Measurements from ENCODE around the gene ITPK1. TPM values are rescaled to one million over a fixed set of nuclear protein-coding genes. Genes with fewer than 3 reads are reported as not detected.

Gene ITPK1
- total and polyA plus RNA-seq, 2 donors (not counting 3 experiments of a cell fraction or from before 2014, with no cell fraction given): 39.6 to 51.8 TPM

DNA sequence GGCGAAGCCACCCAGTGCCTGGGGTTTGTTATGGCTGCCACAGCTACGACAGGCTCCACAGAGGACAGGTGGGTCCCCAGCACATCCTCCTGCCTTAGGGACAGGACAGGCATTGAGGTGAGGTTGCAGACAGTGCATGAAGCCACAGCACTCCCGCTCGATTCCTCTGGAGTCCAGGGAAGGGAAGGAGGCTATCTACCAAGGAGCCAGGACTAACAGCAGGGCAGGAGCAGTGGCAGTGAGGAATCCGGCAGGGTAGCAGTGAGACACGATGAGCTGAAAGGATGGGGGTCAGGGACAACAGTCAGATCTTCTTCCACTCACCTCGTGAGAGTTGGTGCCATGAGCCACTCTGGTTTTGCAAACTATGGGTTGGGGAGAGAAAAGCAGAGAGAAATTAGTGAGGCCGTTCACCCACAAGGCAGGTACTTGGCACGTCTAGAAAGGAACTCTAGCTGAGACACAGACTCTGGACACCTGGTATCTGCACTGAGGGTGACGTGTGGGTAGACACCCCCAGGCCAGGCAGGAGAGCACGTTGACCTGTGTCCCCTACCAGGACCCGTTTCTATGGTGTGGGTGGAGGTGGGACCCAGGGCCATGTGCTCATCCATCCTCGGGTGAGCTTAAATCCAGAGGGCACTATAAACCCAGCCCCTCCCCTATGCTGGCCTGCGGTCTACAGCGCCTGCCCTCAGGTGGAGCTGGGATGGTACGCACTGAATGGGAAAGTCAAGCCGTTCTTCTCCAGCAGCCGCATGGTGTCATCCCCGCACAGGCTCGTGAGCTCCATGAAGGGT lies 153.5 kb downstream of the ITPK1 start:
- Histone ChIP-seq H3K4me1 (ENCODE audit: control insufficient read depth, extremely low read depth, insufficient read depth, low read length) (peaks cover 8% of the 10 kb centered on the region), H3K27ac (ENCODE audit: insufficient read depth, low read depth, low read length) (no peak overlapping the region), H3K36me3 (ENCODE audit: control insufficient read depth in 2 of 2, extremely low read depth in 1 of 2, insufficient read depth in 2 of 2, low read length in 2 of 2) (peaks cover 0 to 2% of the 10 kb centered on the region in 2 experiments), H3K9me1 (replicated peaks; ENCODE audit: control insufficient read depth, extremely low read depth, insufficient read depth, low read length) (no peaks in the 10 kb centered on the region), H3K4me2 (ENCODE audit: insufficient read depth, low read length) (no peak overlapping the region), H3K9ac (replicated peaks; ENCODE audit: extremely low read depth, insufficient read depth, low read length) (no peak overlapping the region), H3K9me3 (replicated peaks; ENCODE audit: control insufficient read depth, insufficient read depth, low read length) (no peaks in the 10 kb centered on the region), H3K4me3 (replicated peaks in 1 of 3; ENCODE audit: insufficient read depth in 1 of 3, low read depth in 1 of 3, low read length in 3 of 3) (no peak overlapping the region), H2AFZ (ENCODE audit: low read depth, low read length) (no peak overlapping the region), H3K27me3 (ENCODE audit: control insufficient read depth in 2 of 2, insufficient read depth in 2 of 2, low read length in 2 of 2) (no peaks in the 10 kb centered on the region), H3K79me2 (ENCODE audit: control insufficient read depth, insufficient read depth, low read length) (no peaks in the 10 kb centered on the region), H4K20me1 (replicated peaks; ENCODE audit: control insufficient read depth, extremely low read depth, insufficient read depth, low read length) (no peaks in the 10 kb centered on the region)
- FAIRE-seq (no peak), DNase-seq (ENCODE audit: low read depth, low spot score) (no peak)
- POLR2A ChIA-PET: no interaction called here
- intact Hi-C loops (cut with micrococcal nuclease) (no loop called here), dilution Hi-C loops (cut with MboI; ENCODE audit: extremely low pct_ligation_motif_present, low sequenced_read_pairs) (loop anchor here (25.0 kb wide), 1 partner anchor 175 kb away; no protein-coding TSS in a partner anchor)
- CTCF ChIA-PET: interaction anchor here (1.0 to 1.8 kb wide), 5 partner anchors 10 to 170 kb away, joined by 3 to 8 read pairs (median 6); no protein-coding TSS in a partner anchor
- BruUV-seq (replicated peaks): no TSS peak
- TF ChIP-seq POLR2A (IDR thresholded peaks at IDR 0.05; ENCODE audit: low read depth, low read length) (no peak), JUN (IDR thresholded peaks at IDR 0.05; ENCODE audit: borderline replicate concordance, insufficient read depth, insufficient read length, low read depth) (no peak), EZH2 (IDR thresholded peaks at IDR 0.05; ENCODE audit: borderline replicate concordance, low read depth, low read length, severe bottlenecking) (no peak)
- TF ChIP-seq, protein P1, sequence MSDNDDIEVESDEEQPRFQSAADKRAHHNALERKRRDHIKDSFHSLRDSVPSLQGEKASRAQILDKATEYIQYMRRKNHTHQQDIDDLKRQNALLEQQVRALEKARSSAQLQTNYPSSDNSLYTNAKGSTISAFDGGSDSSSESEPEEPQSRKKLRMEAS (IDR thresholded peaks at IDR 0.05; ENCODE audit: insufficient read depth, insufficient read length): no peak

DNA sequence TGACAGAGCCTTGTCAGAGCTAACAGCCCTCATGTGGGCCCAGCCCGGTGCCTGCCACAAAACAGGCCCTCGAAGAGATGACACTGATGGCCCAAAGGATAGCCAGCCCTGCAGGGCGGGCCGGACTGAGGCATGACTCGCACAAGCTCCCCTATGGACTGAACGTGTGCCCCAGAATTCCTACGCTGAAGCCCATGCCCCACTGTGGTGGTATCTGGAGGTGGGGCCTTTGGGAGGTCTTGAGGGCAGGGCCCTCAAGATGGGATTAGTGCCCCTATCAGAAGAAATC lies 154.2 kb downstream of the ITPK1 start:
- CTCF ChIA-PET: interaction anchor here (1.0 to 1.8 kb wide), 3 partner anchors 10 to 171 kb away, joined by 6 to 8 read pairs (median 6); no protein-coding TSS in a partner anchor
- no peaks in the 10 kb centered on the region for H3K9me3 ChIP-seq (replicated peaks; ENCODE audit: control insufficient read depth, insufficient read depth, low read length)
- H3K36me3 ChIP-seq (ENCODE audit: control insufficient read depth in 2 of 2, extremely low read depth in 1 of 2, insufficient read depth in 2 of 2, low read length in 2 of 2): peaks cover 0 to 2% of the 10 kb centered on the region in 2 experiments
- TF ChIP-seq POLR2AphosphoS5 (IDR thresholded peaks at IDR 0.05; ENCODE audit: insufficient read depth, low read depth, low read length) (no peak), JUN (IDR thresholded peaks at IDR 0.05; ENCODE audit: borderline replicate concordance, insufficient read depth, insufficient read length, low read depth) (no peak), GATA2 (IDR thresholded peaks at IDR 0.05; ENCODE audit: insufficient read depth, insufficient read length, low read depth, low read length) (no peak), MYC (IDR thresholded peaks at IDR 0.05; ENCODE audit: low read depth, low read length) (no peak), POLR2A (IDR thresholded peaks at IDR 0.05; ENCODE audit: low read depth, low read length) (no peak), EZH2 (IDR thresholded peaks at IDR 0.05; ENCODE audit: borderline replicate concordance, low read depth, low read length, severe bottlenecking) (no peak), FOS (IDR thresholded peaks at IDR 0.05; ENCODE audit: borderline replicate concordance, insufficient read depth, low read length) (no peak)
- TF ChIP-seq, protein P1 (IDR thresholded peaks at IDR 0.05; ENCODE audit: insufficient read depth, insufficient read length): no peak
- TF ChIP-seq, protein P2, sequence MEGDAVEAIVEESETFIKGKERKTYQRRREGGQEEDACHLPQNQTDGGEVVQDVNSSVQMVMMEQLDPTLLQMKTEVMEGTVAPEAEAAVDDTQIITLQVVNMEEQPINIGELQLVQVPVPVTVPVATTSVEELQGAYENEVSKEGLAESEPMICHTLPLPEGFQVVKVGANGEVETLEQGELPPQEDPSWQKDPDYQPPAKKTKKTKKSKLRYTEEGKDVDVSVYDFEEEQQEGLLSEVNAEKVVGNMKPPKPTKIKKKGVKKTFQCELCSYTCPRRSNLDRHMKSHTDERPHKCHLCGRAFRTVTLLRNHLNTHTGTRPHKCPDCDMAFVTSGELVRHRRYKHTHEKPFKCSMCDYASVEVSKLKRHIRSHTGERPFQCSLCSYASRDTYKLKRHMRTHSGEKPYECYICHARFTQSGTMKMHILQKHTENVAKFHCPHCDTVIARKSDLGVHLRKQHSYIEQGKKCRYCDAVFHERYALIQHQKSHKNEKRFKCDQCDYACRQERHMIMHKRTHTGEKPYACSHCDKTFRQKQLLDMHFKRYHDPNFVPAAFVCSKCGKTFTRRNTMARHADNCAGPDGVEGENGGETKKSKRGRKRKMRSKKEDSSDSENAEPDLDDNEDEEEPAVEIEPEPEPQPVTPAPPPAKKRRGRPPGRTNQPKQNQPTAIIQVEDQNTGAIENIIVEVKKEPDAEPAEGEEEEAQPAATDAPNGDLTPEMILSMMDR (IDR thresholded peaks at IDR 0.05; ENCODE audit: extremely low read depth in 1 of 2, insufficient read depth in 1 of 2, low read depth in 1 of 2, low read length in 2 of 2): no peak
- BruUV-seq (replicated peaks): no TSS peak
- no peaks in the 10 kb centered on the region for H4K20me1 ChIP-seq (replicated peaks; ENCODE audit: control insufficient read depth, extremely low read depth, insufficient read depth, low read length)
- FAIRE-seq: no peak
- H3K4me3 ChIP-seq (replicated peaks in 1 of 3; ENCODE audit: insufficient read depth in 1 of 3, low read depth in 1 of 3, low read length in 3 of 3): no peak overlapping the region
- H3K9me1 ChIP-seq (replicated peaks; ENCODE audit: control insufficient read depth, extremely low read depth, insufficient read depth, low read length): no peaks in the 10 kb centered on the region
- H3K79me2 ChIP-seq (ENCODE audit: control insufficient read depth, insufficient read depth, low read length): no peaks in the 10 kb centered on the region
- POLR2A ChIA-PET: no interaction called here
- H2AFZ ChIP-seq (ENCODE audit: low read depth, low read length): no peak overlapping the region
- intact Hi-C loops (cut with micrococcal nuclease): no loop called here
- peaks cover 8% of the 10 kb centered on the region for H3K4me1 ChIP-seq (ENCODE audit: control insufficient read depth, extremely low read depth, insufficient read depth, low read length)
- H3K27me3 ChIP-seq (ENCODE audit: control insufficient read depth in 2 of 2, insufficient read depth in 2 of 2, low read length in 2 of 2): no peaks in the 10 kb centered on the region
- no peak overlapping the region for H3K9ac ChIP-seq (replicated peaks; ENCODE audit: extremely low read depth, insufficient read depth, low read length)
- no peak overlapping the region for H3K4me2 ChIP-seq (ENCODE audit: insufficient read depth, low read length)
- DNase-seq (ENCODE audit: low read depth, low spot score): no peak
- H3K27ac ChIP-seq (ENCODE audit: insufficient read depth, low read depth, low read length): no peak overlapping the region
- dilution Hi-C loops (cut with MboI; ENCODE audit: extremely low pct_ligation_motif_present, low sequenced_read_pairs): loop anchor here (25.0 kb wide), 1 partner anchor 176 kb away; no protein-coding TSS in a partner anchor
